GM21825 (cell line): ENCODE measurements around the gene ANKRD13B.
"Not testable (repeated sequence)": the region's sequence is repeated elsewhere in the genome, so short reads cannot be mapped to it uniquely, and the experiment has no call there.

Source experiments
- ATAC-seq: cut with Tn5 transposase; IDR thresholded peaks from one replicate; pipeline ENCODE4 v1.9.1; 2021; ENCODE audit warnings: mild to moderate bottlenecking, moderate library complexity; ENCODE audit not compliant: unreplicated experiment

Gene ANKRD13B

DNA sequence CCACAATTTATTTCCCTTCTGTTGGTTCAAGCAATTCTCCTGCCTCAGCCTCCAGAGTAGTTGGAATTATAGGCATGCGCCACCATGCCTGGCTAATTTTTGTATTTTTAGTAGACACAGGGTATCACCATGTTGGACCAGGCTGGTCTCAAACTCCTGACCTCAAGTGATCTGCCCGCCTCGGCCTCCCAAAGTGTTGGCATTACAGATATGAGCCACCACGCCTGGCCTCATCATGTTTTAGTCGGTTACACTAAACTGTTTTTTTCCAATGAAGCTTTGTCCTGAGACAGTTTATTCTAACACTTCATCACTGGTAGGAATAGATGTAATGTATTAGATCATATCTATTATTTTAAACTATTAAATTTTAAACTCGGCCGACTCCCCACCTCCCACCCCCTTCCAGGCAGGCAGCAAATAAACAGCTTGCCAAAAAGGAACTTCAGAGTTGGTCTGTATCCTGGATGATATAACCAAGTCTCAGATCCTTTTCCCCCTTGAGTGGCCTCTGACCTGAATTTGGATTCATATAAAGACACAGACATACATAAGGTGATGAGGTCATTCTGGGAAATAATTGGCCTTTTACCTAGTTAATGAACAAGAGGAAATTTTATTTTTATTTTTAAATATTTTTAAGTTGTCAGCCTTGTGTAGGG is 48.2 kb downstream of the ANKRD13B start:
- ATAC-seq: no peak

DNA sequence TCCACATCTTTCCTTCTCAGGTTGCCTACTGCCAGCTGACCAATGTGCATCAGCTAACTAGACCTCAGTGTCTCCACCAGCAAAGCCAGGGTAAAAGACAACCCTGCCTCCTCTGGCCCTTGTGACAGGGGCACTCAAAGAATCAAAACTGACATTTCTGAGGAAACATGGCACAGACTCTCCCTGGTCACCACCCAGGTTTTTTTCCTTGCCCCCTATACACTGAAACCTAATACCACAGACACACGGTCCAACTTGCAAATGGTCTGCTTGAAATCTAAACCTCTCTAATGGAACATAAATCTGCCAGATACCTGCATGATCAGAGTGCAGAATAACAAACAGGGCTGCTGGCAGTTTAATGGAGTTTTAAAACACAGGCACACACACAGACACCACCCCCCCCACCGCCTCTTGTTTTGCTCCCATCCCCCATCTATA is 49.3 kb downstream of the ANKRD13B start:
- ATAC-seq: no peak

DNA sequence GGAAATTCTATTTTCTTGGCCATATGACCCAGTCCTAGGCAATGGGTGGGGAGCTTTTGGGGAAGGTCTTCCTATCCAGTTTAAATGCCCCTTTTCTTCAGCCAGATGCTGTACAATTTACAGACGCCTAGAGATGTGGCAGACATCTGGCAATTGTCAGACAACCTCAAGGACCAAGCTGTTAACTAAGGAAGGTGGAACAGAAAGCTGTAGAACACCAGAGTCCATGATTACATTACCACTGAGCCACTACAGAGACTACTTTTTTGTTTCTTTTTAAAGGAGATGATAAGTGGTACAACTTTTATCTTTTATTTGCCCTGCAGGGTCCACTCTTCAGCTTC is 50.9 kb downstream of the ANKRD13B start:
- ATAC-seq: no peak

DNA sequence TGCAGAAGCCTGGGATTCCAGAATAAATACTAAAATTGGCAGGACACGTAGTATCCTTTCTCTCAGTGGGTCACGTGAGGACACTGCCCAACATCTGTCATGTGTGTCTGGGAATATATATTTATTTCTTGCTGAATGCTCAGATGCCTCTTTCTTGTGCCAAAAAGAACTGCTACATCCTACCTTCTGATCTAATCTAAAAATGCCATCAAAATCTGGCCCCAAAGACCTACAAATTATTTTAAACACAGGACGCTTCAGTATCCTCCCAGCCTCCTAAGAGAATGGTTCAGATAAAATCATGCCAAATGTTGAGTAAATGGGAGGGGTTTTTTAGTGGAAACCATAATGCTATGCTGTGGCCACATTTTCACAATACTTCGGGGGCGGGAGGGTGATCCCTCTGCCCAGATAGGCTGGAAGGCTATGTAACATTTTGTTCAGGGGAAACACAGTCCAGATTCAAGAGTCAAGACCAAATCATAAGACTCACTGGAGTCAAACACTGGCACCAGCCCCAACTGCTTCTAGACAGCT is 52.7 kb downstream of the ANKRD13B start:
- no peak for ATAC-seq

DNA sequence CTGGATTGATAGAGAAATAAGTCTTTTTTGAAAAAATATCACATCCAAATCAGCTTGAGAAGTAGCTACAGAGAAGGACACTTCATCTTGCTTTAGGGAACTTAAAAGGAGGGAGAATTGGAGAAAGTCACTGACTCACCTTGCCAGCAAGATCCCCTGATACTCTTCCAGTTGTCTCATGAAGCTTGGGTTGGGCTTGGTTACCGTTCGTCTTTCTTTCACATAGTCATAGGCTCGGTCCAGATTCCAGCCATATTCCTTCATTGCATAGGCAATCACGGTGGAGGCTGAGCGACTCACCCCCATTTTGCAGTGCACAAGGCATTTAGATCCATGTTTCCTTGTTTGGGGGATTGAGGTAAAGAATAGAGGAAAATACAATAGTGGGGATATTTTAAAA is 55.1 kb downstream of the ANKRD13B start:
- no peak for ATAC-seq

DNA sequence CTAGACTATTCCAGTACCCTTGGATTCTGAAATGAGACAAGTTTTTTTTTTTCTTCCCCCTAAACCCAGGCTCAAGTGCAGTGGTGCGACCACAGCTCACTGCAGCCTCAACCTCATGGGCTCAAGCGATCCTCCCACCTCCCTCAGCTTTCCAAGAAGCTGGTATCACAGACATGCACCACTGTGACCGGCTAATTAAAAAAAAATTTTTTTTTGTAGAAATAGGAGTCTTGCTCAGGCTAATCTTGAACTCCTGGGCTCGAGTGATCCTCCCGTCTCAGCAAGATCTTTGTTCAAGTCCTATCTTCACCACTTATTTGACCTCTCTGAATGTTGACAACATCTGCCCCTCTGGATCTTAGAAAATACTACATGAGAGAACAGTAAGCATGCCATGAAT is 56.4 kb downstream of the ANKRD13B start:
- no peak for ATAC-seq

DNA sequence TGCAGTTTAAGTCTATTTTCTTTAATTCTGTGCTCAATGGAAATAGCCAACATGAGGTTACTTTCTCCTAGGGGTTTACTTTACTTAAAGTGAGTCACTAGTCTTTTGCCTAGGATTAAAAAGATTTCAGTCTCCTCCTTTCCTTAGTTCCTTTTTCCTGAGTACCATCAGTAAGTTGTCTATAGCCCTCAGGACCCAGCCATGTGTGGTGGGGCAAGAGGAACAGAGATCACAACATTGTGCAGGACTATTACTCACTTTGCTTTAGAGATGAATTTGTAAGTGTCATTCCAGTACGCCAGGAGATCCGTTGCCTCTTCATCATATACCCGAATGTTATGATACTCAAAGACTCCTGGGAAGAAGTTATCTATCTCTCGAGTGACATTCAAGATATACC is 57.5 kb downstream of the ANKRD13B start:
- no peak for ATAC-seq

DNA sequence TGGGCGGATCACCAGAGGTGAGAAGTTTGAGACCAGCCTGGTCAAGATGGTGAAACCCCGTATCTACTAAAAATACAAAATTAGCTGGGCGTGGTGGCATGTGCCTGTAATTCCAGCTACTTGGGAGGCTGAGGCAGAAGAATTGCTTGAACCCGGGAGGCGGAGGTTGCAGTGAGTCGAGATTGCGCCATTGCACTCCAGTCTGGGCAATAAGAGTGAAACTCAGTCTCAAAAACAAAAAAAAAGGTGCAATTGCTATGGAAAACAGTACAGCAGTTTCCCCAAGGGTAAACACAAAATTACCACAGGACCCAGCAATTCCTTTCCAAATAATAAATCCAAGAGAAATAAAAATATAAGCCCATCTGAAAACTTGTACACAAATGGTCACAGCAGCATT is 59.0 kb downstream of the ANKRD13B start:
- ATAC-seq: not testable (repeated sequence)

DNA sequence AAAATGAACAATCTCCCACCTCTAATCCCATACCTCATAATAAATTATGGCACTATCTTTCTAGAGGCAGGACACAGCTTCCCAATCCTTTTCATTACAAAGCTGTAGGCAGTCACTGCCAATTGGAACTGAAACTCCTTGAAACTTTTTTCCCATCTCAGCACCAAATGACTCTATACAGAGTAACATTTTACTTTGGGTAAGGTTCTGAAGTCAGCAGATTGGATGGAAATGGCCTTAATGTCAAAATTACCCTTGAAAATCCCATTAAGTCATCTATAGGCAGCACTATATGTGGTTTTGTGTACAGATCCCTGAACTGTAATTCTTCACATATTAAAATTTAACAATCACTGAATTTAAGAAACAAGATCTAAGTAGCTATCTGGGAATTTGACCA is 60.0 kb downstream of the ANKRD13B start:
- no peak for ATAC-seq

DNA sequence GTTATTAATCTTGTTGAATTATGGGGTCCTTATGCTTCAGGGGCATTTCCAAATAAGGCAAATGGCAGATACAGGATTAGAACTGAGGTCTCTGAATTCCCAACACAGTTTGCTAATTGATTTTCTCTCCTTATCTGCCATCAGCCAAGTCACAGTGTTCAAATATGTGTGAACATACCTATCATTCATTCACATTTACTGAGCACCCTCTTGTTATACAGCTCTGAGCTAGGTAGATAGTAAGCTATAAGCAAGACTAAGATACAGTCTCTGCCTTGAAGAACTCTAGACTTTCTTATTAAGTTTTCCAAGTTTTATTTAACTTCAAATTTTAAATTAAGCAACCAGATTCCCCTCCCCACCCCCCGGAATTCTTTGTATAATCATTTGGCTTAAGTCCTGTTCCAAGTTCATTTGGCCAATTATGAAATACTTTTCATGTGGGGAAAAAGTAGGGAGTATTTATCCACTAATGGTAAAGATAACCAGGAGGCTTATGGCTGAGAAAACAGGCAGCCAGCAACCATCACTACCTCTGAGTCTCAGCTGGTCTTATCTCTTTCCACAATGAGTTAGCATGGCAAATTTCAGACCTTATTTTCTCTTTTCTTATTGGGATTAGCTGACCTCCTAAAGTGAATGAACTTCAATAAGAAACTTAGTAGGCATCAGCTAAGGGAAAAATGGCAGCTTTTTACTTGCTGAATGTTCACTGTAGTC is 61.2 kb downstream of the ANKRD13B start:
- ATAC-seq: no peak

DNA sequence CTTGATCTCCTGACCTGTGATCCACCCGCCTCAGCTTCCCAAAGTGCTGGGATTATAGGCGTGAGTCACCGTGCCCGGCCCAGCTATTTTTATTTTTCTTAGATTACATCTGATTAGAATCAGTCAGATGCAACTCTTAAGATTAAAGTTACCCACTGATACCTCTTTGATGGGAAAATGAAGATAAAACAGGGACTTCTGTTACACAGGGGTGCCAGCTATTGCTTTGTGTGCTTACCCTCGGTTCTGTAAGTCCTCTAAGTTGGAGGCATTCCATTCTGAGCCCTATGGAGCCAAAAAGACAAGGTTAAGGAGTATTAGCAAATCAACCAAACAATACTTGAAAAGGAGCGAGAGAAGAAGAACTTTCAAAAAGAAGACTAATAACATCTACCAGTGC is 62.4 kb downstream of the ANKRD13B start:
- ATAC-seq: no peak

DNA sequence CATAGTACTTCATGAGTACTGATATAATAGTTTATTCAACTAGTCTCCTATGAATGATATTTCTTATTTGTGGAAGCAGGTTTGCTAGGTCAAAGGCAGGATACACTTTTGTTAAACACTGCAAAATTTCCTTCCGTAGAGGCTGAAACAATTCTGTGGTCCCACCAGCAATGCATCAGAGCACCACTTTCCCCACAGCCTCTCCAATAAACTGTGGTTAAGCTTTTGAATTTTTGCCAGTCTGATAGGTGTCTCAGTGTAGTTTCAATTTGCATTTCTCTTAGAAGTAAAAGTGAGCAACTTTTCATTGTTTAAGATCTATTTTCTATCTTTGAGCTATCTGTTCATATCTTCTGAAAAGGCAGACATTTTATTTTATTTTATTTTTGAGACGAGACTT is 66.2 kb downstream of the ANKRD13B start:
- ATAC-seq: no peak

DNA sequence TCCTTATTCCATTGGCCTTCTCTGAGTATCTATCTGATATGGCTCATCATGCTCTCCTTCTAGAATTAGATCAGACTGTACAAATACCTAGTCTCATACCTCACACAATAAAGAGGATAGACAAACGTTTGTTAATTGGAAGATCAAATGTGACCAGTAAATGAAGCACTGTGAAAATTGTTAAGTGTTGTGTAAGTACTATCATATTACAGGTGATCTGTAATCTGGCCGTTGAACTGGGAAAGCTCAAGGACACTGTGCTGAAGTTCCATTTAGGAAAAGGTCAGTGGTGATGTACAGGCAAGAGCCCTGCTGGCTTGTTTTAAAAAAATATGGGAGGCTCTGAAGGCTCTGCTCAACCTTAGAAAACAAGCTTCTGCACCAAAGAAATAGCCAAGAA is 68.3 kb downstream of the ANKRD13B start:
- ATAC-seq: no peak

DNA sequence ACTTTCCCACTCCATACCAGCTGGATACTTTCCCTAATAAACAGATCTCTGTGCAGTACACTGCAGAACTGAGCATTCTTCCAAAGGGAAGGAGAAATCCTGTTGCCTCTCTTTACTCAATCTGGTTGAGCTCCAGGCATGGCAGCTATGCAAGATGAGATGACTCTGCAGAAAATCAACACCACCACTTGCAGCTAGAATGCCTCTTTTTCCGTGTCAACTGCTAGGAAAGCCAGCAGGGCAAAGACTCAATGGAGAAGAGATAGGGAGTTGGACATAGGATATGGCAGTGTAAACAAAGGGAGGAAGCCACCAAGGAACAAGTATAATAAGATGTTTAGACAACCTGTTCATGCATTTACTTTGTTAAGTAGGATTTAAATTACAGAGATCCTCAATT is 70.2 kb downstream of the ANKRD13B start:
- no peak for ATAC-seq
